Measurements from ENCODE around the gene SPC25.

DNA sequence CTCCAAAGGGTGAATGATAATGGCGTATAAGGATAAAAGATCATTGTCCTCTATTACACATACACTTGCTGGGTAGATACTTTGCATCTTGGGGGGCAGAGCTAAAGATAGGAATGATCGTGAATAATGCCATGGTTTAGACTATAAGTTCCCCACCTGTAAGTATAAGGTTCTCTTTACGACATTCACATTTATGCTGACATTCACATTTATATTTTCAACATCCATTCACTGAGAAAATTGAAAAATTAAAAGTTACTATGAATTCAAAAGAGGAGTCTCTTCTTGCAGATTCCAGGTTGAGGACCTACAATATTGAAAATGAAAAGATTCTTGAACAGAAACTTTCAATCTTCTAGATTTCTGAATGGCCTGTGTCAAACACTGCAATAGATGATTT is 2.1 kb upstream of the SPC25 start:
- TF ChIP-seq, protein P1, sequence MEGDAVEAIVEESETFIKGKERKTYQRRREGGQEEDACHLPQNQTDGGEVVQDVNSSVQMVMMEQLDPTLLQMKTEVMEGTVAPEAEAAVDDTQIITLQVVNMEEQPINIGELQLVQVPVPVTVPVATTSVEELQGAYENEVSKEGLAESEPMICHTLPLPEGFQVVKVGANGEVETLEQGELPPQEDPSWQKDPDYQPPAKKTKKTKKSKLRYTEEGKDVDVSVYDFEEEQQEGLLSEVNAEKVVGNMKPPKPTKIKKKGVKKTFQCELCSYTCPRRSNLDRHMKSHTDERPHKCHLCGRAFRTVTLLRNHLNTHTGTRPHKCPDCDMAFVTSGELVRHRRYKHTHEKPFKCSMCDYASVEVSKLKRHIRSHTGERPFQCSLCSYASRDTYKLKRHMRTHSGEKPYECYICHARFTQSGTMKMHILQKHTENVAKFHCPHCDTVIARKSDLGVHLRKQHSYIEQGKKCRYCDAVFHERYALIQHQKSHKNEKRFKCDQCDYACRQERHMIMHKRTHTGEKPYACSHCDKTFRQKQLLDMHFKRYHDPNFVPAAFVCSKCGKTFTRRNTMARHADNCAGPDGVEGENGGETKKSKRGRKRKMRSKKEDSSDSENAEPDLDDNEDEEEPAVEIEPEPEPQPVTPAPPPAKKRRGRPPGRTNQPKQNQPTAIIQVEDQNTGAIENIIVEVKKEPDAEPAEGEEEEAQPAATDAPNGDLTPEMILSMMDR (IDR thresholded peaks at IDR 0.05 in 2 of 3, conservative IDR thresholded peaks at IDR 0.05 in 1 of 3; ENCODE audit: borderline replicate concordance in 1 of 3, insufficient read depth in 1 of 3, low read depth in 2 of 3, low read length in 2 of 3): no peak
- TF ChIP-seq EGR1 (IDR thresholded peaks at IDR 0.05; ENCODE audit: low read depth) (no peak), EZH2phosphoT487 (IDR thresholded peaks at IDR 0.05; ENCODE audit: borderline replicate concordance) (no peak), TCF7L2 (IDR thresholded peaks at IDR 0.05; ENCODE audit: borderline replicate concordance, extremely low read depth, insufficient read depth, insufficient read length) (no peak), CEBPB (IDR thresholded peaks at IDR 0.05; ENCODE audit: low read depth) (no peak), ZNF274 (IDR thresholded peaks at IDR 0.05; ENCODE audit: low read depth, low read length) (no peak), EZH2 (IDR thresholded peaks at IDR 0.05) (no peak), ZFX (IDR thresholded peaks at IDR 0.05) (no peak), SIN3A (IDR thresholded peaks at IDR 0.05; ENCODE audit: low read depth) (no peak), POLR2A (IDR thresholded peaks at IDR 0.05; ENCODE audit: borderline replicate concordance, extremely low read depth, insufficient read depth, insufficient read length) (no peak), POLR2AphosphoS5 (IDR thresholded peaks at IDR 0.05; ENCODE audit: low read depth, low read length) (no peak), SP1 (IDR thresholded peaks at IDR 0.05; ENCODE audit: low read depth) (no peak)

Measured in HCT116 (cell line).